Choroid plexus epithelial cell (primary cell): Measurements from ENCODE around the gene STEAP3.

Experiments
- DNase-seq: peaks from one replicate; pipeline ENCODE4 v3.0.0-alpha.2; 2010; ENCODE audit warnings: low read depth
- H3K4me3 ChIP-seq: 2 replicates; pipeline ENCODE4 v1.5.1; 2011; ENCODE audit warnings: low read depth, mild to moderate bottlenecking, control low read depth, low read length, moderate library complexity
- TF ChIP-seq, protein P1 (sequence below): conservative IDR thresholded peaks from 2 replicates; pipeline ENCODE4 v1.5.1; 2011; ENCODE audit warnings: low read depth, mild to moderate bottlenecking, control low read depth, inconsistent platforms, low read length, moderate library complexity

Gene STEAP3

DNA sequence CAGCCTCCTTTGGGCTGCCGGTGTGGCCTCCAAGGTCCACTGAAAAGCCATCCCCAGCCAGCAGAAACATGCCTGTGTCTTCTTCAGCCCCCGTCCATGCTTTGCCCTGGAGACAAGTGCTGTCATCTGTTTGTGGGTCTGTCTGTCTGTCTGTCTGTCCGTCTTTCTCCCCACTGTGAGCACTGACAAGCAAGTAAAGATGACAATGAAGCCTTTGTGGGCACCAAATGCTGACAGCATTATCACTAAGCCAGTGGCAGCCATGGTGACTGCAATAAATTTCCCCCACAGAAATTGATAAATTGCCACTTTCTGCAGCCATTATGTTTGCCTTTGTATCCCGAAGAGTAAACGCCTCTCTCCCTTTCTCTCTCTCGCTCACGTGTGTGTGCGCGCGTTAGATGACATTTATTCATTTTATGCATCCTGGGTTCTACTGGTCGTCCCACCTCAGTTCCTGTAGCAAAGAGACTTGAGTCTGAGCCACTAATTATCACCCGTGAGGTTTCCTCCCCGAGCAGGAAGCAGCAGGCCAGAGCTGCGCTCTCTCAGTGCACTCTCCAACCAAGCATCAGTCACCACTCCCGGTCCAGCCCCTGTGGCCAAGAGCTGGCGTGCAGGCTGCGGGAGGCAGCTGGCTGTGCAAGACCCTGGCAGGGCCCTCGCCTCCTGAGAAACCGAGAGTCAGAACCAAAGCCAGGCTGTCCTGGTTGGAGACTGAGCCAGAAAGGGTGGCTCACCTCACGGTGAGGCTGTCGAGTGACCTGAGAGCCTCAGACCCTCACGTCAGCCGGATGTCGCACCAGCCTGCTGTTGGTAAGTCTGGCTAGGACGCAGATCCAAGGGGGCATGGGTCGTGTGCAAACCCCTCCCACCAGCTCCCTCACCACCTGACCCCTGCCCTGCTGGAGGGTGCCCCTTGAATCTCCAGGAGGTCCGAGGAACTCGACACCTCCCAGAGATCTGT, 6.9 kb downstream of the STEAP3 start:
- peak overlapping the region; percentile 20 for H3K4me3 ChIP-seq
- TF ChIP-seq, protein P1, sequence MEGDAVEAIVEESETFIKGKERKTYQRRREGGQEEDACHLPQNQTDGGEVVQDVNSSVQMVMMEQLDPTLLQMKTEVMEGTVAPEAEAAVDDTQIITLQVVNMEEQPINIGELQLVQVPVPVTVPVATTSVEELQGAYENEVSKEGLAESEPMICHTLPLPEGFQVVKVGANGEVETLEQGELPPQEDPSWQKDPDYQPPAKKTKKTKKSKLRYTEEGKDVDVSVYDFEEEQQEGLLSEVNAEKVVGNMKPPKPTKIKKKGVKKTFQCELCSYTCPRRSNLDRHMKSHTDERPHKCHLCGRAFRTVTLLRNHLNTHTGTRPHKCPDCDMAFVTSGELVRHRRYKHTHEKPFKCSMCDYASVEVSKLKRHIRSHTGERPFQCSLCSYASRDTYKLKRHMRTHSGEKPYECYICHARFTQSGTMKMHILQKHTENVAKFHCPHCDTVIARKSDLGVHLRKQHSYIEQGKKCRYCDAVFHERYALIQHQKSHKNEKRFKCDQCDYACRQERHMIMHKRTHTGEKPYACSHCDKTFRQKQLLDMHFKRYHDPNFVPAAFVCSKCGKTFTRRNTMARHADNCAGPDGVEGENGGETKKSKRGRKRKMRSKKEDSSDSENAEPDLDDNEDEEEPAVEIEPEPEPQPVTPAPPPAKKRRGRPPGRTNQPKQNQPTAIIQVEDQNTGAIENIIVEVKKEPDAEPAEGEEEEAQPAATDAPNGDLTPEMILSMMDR = peak; percentile 22
- DNase-seq = peak; percentile 77

DNA sequence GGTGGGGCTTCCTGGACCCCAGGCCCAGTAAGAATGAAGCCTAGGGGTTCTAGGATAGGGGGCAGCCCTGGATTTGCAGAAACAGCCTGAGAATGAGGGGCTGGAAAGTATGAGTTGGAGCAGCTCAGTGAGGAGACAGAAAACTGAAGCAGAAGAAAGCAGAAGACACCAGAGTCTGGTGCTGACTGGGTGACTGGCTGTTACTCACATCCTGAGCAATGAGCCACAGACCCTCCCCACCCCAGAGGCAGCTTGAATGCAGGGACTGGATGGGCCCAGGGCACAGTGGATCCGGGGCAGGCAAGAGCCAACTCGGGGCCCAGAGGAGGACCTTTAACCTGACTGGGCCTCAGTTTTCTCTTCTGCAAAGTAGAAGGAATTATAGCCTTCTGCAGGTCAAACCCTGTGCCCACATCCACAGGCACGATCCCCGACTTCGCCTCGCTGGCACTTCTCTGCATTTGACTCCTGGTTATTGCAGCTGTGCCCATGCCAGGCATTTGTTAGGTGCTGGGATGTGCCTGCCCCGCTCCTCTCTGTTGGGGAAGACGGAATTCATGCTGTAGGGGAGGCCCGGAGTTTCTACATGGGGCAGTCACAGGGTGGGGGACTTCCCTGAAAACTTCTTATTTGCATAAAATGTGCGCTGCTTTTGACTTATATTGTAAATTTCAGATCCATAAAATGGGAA, 8.5 kb downstream of the STEAP3 start:
- TF ChIP-seq, protein P1 = no peak
- H3K4me3 ChIP-seq = no peak overlapping the region
- peak; percentile 60 for DNase-seq

DNA sequence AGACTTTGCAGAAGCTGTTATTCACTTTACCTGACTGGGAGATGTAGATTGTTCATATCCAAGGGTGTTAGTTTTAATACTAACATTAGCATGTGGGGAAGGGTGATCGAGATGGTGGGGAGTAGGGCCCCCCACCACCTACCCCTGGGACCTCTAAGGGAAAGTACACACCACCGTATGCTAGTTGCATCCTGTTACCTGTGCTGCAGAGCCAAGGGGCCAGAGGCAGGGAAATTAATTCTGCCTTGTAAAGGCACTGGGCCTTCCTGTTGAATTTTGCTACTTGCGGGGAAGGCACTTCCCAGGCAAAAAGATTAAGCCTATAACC, 9.0 kb downstream of the STEAP3 start:
- DNase-seq = no peak
- TF ChIP-seq, protein P1 = no peak
- no peak overlapping the region for H3K4me3 ChIP-seq

DNA sequence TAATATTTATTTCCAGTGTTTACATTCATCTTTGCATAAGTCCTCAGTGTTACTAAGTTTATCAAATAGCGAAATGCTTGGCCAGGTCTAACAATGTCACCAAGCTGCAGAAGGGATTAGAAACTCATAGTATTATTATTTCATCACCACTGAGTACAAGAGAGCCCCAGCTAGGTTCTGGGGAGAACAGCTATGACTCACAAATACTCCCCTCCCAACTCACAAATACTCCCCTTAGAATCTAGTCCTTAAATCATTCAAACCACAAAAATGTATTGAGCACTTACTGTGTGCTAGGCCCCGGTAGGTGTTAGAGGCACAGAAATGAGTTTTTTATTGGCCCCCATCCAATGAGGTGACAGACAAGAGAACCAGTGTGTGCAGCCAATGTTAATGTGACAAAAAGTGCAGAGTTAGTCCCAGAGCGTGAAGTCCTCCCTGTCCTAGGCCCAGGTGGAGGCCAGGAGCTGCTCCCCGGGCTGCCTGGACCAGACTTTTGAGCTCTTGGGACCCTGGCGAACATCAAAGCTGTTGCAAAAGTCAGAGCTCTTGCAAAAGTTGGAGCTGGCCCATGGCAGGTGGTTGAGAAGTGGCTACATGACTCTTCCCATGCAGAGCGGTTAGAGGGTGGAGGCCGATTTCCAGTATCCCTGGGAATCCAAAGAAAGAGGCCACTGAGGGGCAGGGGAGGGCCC, 9.8 kb downstream of the STEAP3 start:
- TF ChIP-seq, protein P1 = no peak
- H3K4me3 ChIP-seq = no peak overlapping the region
- peak; percentile 72 for DNase-seq

DNA sequence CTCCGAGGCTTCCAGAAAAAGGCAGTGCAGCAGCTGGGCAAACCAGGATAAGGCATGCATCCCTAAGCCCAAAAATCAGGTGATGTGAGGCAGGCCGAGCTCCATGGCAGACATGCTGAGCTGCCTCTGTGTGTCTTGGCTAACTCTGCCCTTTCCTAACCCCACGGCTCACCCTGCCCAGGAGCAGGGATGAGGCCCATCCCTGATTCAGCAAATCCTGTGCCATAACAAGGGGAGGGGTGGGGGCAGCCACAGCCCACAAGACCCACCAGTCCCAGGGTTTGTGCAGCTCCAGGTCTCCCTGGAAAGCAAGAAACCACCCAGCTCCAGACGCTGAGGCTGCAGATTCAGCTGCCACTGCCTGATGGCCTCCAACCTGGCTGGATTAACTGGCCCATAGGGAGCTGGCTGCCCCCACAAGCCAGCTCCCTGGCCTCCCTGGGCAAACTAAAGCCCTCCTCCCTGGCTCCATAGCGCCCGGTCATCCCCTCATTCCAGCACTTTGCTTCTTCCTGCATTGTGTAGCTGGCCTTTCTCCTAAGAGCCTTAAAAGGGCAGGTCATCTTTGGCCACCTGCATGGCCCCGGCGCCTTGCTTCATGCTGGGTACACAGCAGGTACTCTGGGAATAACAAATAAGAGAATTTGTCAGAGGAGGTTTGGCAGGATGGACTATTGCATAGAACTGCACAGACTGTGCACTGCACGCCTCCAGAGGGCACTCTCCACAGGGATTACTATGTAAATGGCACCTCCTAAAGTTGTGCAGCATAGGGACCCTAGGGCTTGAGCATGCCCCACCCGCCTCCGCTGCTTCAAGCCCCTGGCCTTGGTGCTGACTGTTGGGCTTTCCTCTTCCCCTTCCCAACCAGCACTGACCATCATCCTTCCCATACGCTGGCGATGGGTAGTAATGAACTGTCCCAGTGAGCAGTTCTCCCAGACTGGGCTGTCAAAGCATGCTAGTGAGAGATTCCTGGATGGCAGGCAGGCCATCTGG, 10.7 kb downstream of the STEAP3 start:
- DNase-seq = peak; percentile 50
- H3K4me3 ChIP-seq = no peak overlapping the region
- TF ChIP-seq, protein P1 = peak; percentile 60

DNA sequence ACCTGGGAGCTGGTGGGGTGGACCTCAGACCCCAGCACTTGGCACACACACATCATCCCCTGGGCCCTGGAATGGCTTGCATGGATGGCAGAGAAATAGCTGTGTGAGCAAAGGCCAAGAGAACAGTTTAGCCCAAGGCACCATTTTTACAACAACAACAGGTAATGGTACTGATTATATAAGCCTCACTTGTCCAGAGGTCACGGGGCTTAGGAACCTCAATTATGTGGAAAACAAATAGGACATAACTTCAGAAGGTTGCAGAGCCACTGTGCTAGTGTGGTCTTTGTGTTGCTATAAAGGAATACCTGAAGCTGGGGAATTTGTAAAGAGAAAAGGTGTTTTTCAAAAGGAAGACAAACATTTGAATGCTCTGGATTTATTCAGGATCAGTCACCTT, 13.2 kb downstream of the STEAP3 start:
- no peak for DNase-seq
- TF ChIP-seq, protein P1 = no peak
- no peak overlapping the region for H3K4me3 ChIP-seq
